KBM-7 (cell line): ENCODE results near the gene ROBO1.

ENCODE experiments used
- DNase-seq: peaks from one replicate; pipeline ENCODE4 v3.0.0-alpha.2; 2015
- in situ Hi-C: fragments of 300-500 bp; cut with MboI; formaldehyde crosslinking; loops from 2 replicates; pipeline ENCODE4 v1.14.3; 2020; ENCODE audit warnings: low sequenced_read_pairs, low pct_unique_long_range_greater_than_20kb, mixed read lengths

The ROBO1 gene

DNA sequence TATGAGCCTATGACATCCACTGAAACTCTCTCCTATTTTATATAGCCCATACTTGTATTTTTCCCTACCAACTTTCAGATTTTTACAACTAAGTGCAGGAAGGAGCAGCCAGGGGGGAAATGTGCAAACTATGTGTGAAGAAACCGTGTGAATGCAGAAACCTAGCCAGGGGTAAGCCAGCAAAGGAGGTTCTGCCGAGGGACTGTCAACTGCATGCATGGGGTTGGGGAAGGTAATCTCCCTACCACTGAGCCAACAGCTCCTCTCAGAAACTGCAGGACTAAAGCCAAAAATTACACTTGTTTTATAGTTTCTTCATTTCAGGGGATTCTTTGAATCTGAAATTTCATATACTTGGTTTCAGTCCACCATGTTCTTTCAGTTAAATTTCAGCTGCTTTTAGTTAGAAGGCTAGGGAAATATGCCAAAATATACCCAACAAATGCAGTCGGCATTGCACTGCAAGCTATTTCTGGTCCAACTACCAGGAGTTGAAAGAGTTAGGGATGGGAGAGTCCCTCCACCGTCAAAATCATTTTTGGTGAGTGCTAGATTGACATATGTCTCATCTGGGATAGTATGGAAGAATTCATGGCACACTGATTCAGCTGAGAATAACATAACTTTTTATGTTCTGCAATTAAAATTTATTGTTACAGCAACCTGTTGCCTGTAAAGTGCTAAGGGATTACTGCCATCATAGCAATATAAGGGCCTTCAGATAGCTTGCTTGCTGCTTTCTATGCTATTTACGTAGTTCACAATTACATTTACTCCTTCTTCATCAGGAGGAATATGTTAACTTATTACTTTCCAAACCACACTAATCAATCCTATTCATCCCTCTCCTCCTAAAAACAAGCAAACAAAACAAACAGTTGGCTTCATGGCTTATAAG is 904.2 kb downstream of the ROBO1 start:
- no peak for DNase-seq
- in situ Hi-C loops: no loop called here

DNA sequence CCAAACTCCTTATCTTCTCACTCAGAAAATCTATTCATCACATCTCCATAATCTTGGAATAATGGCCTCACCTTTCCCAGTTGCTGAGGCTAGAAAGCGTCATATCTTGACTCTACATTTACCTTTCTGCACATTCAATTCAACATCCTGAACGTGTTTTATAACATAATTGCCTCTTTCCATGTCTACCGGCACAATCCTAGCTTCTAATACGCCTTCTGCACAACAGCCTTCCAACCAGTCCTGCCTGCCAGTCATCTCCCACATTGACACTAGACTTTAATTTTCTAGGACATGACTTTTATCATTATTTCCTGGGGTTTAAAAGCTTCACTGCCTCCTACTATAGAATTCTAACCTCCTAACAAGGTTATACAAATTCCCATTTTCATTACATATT is 906.6 kb downstream of the ROBO1 start:
- no peak for DNase-seq
- in situ Hi-C loops: no loop called here

DNA sequence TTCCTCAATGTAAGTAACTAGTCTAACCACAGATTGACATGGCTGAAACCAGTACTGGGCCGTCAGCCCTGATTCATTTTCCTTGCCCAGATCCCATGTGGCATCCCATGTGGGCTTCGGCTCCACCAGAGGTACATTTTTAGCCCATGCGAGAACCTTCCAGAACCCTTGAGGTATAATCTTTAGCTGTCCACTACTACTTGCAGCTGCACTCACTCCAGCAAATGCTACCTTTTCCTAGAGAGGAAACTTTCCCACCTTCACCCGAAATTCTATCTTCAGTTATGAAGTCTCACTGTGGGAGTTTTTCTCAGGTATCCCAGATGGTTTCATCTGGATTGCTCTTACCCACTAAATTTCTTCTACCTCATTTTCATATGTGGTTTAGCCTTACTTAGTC is 907.2 kb downstream of the ROBO1 start:
- no peak for DNase-seq
- in situ Hi-C loops: no loop called here

DNA sequence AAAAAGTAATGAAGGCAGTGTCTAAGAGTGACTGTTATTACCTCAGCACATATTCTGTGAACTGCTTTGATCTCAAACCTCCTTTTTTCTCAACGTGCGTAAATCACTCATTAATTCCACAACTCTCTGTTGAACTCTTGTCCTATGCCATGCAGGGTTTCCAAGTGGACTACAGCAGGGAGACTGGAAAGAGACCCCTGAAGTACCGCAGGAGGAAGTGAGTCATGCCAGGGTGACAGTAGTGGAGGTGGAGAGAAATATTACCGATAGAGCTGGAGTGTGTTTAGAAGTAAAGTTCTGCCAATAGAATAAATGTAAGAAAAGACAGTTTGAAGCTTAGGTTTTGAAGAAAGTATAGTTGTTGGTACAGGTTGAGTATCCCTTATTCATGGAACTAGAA is 908.9 kb downstream of the ROBO1 start:
- DNase-seq: no peak
- in situ Hi-C loops: no loop called here

DNA sequence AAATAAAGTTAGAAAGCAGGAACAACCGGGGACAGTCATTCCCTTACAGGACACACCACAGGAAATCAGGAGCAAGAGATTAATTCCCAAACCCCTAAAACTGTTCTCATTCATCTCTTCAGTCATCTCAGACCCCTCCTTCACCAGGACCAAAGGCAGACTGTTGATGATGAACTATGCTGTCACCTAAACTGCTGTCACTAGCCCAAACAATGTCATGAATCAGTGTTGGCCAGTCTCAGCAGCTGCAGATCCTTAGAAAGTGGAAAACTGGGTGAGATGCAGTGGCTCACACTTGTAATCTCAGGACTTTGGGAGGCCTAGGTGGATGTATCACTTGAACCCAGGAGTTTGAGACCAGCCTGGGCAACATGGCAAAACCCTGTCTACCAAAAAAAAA is 909.6 kb downstream of the ROBO1 start:
- in situ Hi-C loops: no loop called here

DNA sequence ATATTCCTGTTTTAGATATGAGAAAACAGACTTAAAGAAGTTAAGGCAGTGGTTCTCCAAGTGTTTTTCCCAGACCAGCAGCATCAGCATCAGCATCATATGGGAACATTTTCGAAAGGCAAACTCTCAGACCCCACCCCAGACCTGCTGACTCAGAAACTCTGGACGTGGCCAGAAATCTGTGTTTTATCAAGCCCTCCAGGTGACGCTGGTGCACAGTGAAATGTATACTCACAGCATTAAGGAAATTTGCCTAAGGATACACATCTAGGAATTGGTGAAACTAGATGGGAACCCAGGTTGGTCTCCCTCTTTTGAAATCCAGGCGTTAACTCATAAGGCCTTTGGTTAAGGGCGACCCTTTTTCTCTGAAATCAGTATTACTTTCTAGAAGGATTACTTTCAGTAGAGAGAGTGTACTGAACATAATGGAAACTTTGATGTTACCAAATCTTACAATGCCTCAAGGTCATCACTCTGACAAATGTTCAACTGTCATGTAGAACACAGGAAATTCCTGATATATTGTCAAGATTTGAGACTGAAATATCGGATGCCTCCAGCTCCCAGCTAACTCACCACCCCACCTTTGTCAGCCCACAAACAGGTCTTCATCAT is 910.2 kb downstream of the ROBO1 start:
- in situ Hi-C loops: no loop called here
- DNase-seq: no peak

More for the DNA sequence above, 909.6 kb downstream of the ROBO1 start:
- no peak for DNase-seq

DNA sequence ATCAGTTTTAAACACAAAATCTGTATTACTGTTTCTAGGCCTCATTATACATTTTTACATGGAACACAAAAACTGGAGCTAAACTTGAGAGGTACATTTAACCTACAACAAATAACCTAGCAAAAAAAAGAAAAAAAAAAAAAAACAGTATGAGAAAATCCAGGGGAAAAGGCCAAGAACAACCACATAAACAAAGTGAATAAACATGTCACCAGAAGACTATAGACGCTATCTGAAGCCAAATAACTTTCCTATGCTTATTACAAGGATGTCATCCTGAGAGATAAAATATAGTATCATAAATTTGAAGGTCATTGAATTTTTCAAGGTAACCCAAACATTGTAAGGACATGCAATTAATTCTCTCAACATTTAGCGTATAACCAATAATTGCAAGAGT is 911.6 kb downstream of the ROBO1 start:
- in situ Hi-C loops: no loop called here
- DNase-seq: no peak

DNA sequence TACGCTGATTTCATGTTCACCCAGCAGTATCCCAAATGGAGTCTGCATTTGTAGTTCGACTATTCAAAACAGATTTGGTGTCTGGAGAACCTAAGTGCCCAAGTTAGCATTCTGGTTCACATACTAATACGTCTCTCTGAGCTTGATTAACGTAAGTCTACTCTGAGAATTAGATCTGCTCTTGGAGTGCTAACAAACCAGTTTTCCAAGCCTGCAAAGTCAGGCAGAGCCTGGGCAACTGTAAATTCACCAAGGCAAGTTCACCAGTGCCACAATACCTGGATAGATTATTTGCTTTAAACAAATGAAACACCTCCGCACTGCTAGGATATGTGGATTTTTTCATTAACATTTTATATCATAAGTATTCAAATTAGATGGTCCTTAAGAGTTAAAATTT is 912.6 kb downstream of the ROBO1 start:
- in situ Hi-C loops: no loop called here
- DNase-seq: no peak

DNA sequence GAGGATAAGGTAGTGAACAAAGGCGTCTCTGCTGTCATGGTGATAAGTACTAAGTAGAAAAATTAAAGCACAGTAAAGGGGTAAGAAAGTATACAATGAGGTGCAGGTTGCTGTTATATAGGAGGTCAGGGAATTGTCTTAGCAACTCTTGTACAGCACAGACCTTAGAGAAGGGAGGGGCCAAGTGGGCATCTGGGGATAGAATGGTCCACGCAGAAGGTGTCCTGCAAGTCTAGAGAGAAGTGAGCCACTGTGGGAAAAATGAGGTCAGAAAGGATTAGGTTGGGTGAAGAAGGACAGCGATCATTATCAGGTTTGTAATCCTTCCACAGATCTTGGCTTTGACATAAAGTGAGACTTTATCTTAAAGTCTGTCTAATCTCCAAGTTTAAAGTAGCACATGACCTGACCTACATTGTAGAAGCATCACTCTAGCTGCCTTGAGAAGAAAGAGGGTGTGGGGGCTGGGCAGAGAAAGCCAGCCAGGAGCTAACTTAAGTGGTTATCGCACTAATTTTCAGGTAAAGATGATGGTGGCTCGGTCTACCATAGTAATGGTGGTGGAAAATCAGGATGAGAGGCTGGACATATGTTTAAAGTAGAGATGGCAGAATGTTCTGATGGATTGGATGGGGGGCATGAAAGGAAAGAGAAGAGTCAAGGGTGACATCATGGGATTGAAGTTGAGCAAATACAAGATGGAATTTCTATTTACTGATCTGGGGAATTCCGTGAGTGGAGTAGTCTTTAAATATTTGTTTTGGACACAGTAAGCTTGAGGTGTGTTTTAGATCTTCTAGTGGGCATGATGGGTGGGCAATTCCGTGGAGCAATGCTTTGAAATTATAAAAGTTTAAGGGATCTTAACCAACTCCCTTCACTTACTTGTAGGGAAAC is 919.2 kb downstream of the ROBO1 start:
- in situ Hi-C loops: no loop called here
- no peak for DNase-seq

DNA sequence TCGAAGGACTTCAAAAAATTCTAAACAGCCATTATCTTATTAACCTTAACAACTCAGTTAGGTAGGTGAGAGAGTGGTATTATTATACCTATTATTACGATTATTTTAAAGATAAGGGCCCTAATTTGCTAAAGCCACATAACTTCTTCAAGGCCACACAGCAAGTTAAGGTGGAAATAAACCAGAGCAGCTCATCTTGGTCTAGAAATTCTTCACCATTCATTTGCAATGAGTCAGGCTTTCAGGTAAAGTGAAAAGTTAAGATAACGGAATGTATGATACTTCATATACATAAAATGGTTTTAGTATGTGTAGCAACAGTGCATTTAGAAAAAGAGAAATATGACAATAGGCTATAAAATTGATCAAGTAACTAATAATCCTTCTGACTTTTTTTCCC is 920.2 kb downstream of the ROBO1 start:
- no peak for DNase-seq
- in situ Hi-C loops: no loop called here

DNA sequence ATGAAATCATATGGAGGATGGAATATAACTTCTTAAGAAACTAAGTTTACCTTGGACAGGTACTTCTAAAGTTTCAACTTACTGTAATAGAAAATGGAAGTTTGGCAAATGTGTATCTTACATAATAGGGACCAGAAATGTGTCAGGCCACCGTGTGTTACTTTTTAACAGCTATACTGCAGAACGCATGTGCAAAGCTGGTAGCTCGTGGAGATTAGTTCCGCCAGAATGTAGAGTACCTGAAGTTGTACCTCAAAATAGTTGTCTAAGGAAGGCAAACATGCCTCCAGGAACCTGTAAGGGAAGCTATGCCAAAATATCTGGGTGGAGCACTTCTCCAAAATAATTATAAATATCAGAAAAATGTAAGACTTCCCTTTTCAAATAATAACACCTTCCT is 920.6 kb downstream of the ROBO1 start:
- in situ Hi-C loops: no loop called here
- DNase-seq: no peak

DNA sequence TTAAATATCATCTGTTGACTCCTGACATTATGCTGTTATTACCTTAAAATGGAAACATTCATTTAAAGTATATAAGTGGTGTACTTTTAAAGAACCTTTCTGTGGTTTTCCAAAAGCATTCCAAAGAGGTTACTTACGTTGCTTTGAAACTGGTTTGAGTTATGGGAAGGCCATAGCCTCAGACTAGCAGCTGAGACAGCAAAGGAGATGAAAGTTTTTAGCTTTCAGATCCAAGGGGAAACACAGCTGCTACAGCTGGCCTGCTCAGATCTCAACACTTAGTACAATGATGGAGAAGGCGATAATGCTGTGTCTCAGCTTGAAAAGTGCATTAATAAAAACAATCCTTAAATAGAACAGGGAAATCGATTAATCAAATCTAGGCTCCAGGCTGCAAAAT is 921.1 kb downstream of the ROBO1 start:
- DNase-seq: no peak
- in situ Hi-C loops: no loop called here

DNA sequence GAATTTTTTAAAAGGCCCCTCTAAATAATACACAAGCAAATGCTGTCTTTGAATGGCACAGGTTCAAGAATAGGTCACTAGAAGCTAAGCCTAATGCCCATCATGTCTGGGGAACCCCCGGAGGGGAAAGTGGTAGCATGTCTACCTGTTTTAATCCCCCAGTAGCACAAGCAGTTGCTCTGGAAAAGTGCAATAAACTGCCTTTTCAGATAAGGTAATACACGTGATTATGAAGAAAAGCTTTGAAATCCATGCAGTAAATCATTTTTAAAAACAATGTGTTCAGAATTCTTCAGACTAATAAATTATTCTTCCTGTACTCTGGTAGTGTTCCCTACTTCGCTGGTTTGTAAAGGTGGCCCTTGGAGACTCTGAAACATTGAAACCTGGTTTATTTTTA is 922.2 kb downstream of the ROBO1 start:
- DNase-seq: no peak
- in situ Hi-C loops: no loop called here

DNA sequence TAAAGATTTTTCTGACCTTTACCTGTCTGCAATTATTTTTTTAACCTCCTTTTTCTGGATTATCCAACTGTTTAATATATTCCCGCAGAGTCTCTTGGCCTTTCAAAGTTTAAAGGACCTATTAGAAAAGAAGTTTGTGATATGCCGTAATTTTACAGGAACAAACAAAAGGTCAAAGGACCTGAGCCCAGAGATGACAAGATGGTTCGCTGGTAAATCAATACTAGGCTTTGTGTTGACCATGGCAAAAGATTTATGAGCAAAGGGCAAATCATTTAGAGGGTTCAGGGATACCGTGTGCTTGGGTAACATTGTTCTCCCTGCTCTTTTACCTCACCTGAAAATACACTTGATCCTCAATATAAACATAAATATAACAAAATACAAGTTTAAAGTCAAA is 923.5 kb downstream of the ROBO1 start:
- in situ Hi-C loops: no loop called here
- no peak for DNase-seq

DNA sequence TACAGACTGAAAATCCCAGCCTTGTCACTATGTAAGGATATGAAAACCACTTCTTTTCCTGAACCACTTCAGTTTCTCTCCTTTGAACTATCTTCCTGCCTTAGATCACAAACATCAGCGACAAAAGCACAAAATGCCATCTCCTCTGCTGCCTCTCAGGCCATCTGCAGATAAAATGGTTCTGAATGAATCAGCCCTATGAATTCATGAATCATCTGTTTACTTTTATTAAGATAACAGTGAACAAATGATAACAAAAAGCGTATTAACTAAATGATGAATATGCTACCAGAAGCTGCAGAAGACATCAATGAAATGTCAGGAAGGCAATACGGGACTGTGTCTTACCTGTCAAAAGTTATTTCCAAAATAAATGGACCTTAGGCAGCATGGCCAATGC is 928.1 kb downstream of the ROBO1 start:
- DNase-seq: no peak
- in situ Hi-C loops: no loop called here

DNA sequence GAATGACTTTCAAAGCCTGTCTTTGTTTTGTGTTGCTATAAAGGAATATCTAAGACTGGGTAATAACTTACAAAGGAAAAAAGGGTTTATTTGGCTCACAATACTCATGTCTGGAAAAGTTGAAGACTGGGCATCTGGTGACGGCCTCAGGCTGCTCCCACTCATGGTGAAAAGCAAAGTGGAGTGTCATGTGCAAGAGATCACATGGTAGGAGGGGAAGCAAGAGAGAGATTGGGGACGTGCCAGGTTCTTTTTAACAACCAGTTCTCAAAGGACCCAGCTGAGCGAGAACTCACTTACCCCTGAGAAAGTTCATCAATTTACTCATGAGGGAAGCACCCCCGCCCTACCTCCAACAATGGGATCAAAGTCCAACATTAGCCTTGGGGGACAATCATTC is 929.4 kb downstream of the ROBO1 start:
- in situ Hi-C loops: no loop called here
- DNase-seq: no peak

DNA sequence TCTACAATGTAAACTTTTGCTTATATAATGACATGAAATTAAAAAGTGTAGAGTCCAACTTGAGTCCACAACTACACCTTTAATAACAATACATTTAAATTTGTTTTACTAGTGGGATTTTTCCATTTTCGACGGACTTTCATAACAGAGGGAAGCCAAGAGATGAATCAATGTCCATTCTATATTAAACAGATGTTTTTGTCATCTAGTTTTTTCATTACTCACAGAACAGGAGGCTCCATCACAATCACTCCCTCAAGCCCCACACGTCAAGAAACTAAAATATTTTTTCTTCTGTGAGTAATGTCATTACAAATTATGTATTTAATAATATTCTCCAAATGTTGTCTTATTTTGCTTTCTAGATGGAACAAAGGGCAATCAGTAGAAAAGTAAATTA is 932.9 kb downstream of the ROBO1 start:
- in situ Hi-C loops: no loop called here
- DNase-seq: no peak

DNA sequence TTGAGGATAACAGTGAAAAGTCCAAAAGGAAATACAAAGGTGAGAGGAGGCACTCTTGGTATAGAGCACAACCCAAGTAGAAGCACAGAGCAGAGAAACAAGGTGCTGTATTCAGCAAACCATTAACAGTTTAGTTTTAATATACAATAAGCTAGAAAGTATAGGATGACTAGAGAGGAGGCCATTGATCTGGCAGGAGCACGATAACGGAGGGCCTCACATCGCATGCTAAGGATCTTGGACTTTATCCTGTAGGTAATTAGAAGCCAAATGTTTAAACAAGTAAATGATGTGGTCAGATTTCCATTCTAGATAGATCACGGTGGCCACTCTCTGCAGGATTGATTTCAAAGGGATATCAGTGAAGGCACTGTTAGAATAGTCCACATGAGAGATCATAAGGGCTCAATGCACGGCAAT is 935.0 kb downstream of the ROBO1 start:
- DNase-seq: no peak

DNA sequence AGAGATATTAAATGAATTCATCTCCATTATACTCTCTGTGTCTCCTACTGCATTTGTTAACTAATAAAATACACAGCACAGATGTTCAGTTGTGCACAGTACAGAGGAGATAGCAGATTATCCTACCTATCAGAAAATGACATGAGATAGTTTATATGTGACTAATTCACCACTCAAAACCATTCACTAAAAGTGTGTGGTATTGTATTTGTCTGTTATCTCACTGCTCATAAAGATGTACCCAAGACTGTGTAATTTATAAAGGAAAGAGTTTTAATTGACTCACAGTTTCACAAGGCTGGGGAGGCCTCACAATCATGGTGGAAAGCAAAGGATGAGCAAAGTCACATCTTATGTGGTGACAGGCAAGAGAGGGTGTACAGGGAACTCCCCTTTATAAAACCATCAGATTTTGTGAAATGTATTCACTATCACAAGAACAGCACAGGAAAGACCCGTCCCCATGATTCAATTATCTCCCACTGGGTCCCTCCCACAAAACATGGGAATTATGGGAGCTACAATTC is 936.3 kb downstream of the ROBO1 start:
- in situ Hi-C loops: no loop called here
- DNase-seq: no peak

More for the DNA sequence above, 935.0 kb downstream of the ROBO1 start:
- in situ Hi-C loops: no loop called here

DNA sequence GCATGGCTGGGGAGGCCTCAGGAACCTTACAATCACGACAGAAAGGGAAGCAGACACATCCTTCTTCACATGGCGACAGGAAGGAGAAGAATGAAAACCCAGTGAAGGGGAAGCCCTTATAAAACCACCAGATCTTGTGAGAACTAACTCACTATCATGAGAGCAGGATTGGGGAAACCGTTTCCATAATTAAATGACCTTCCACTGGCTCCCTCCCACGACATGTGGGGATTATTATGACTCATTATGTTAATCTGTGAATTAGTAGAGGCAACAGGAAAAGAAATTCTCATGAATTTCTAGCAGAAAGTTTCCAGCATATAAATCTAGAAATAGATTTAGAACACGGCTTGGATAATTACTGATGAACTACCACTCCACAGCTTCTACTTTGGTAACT is 937.3 kb downstream of the ROBO1 start:
- in situ Hi-C loops: no loop called here
- DNase-seq: no peak
